Esophagus muscularis mucosa (tissue), 4 donors: ENCODE data around the gene OR5B21. TPM values are rescaled to one million over a fixed set of nuclear protein-coding genes. Genes with fewer than 3 reads are reported as not detected.

Experiments
- DNase-seq: peaks from one replicate; pipeline ENCODE4 v3.0.0-alpha.2; 2017; ENCODE audit errors: extremely low spot score
- H3K27ac ChIP-seq, 4 donors: fragments of 200-600 bp; sonication (generic); replicated peaks in 1 of 4; 1 replicate in 3 of 4; 2 replicates in 1 of 4; pipeline ENCODE4 v1.5.1; 2016 to 2019; ENCODE audit warnings: mild to moderate bottlenecking in 1 of 4
- H3K27me3 ChIP-seq, 4 donors: fragments of 200-600 bp; sonication (generic); one replicate each; pipeline versions ENCODE4 v1.5.1 to v1.6.0; 2016 to 2019
- H3K36me3 ChIP-seq, 4 donors: fragments of 200-600 bp; sonication (generic); one replicate each; pipeline ENCODE4 v1.5.1; 2016 to 2019
- H3K4me1 ChIP-seq, 4 donors: fragments of 200-600 bp; sonication (generic); one replicate each; pipeline ENCODE4 v1.5.1; 2016 to 2019
- H3K4me3 ChIP-seq, 4 donors: fragments of 200-600 bp; sonication (generic); 1 replicate in 2 of 4; 2 replicates in 2 of 4; pipeline ENCODE4 v1.5.1; 2016 to 2019; ENCODE audit warnings: mild to moderate bottlenecking in 4 of 4, moderate library complexity in 1 of 4
- H3K9me3 ChIP-seq, 4 donors: fragments of 200-600 bp; sonication (generic); 1 replicate in 3 of 4; 2 replicates in 1 of 4; pipeline ENCODE4 v1.5.1; 2016 to 2019
- CTCF ChIP-seq, 3 experiments: fragments of 200-600 bp in 2 of 3; fragments of 450-650 bp in 1 of 3; sonication (generic) in 2 of 3; IDR thresholded peaks; one replicate each; pipeline ENCODE4 v1.5.1; 2017 to 2019; ENCODE audit warnings: antibody characterized with exemption in 3 of 3, mild to moderate bottlenecking in 2 of 3, moderate library complexity in 1 of 3
- EP300 ChIP-seq: sonication (generic); formaldehyde crosslinking; IDR thresholded peaks from one replicate; pipeline ENCODE4 v1.6.1; 2017; ENCODE audit warnings: antibody characterized with exemption
- POLR2A ChIP-seq: fragments of 450-650 bp; IDR thresholded peaks from one replicate; pipeline ENCODE4 v1.6.1; 2017; ENCODE audit warnings: antibody characterized with exemption, moderate library complexity, mild to moderate bottlenecking, low read depth
- POLR2AphosphoS5 ChIP-seq, 2 donors: sonication (generic); formaldehyde crosslinking; IDR thresholded peaks; one replicate each; pipeline ENCODE4 v1.6.1; 2017; ENCODE audit warnings: antibody characterized with exemption in 2 of 2
- WGBS: methylation state at CpG from one replicate; pipeline ENCODE4 v1.1.5; 2018; 5-methylcytosine and 5-hydroxymethylcytosine counted together
- intact Hi-C: fragments of 100-400 bp; cut with DNase I; formaldehyde crosslinking; loops from one replicate; pipeline ENCODE4 v1.15.1; 2023
- total RNA-seq, 4 donors: library from RNA; depleted of rRNA; stranded (reverse); fragments of >200 nt; gene quantifications; one replicate each; pipeline versions ENCODE4 v1.1.0 to v1.2.1, GENCODE V29; 2016

OR5B21 gene
- total RNA-seq, 4 donors from 2014 or later, result not detected

GRCh38 chr11:58513747-58514367 is 6.0 kb upstream of the OR5B21 start:
- peaks cover 0 to 15% (median 0%) of the 10 kb centered on the region in 4 donors for H3K27me3 ChIP-seq
- H3K9me3 ChIP-seq, result no peaks in the 10 kb centered on the region
- no peaks in the 10 kb centered on the region for H3K36me3 ChIP-seq
- H3K4me1 ChIP-seq, result peaks cover 0 to 7% (median 3%) of the 10 kb centered on the region in 4 donors
- TF ChIP-seq CTCF (IDR thresholded peaks at IDR 0.05) (peak; percentile 47 to 63 (median 53)), POLR2A (no peak), EP300 (no peak), POLR2AphosphoS5 (IDR thresholded peaks at IDR 0.05) (no peak)
- intact Hi-C loops, result loop anchor here (5.0 kb wide), 1 partner anchor 1057 kb away; no protein-coding TSS in a partner anchor
- H3K27ac ChIP-seq, result no peak overlapping the region
- DNase-seq, result no peak
- H3K4me3 ChIP-seq, result no peak overlapping the region
- 31% methylated on average over 5 of the region's 5 CpGs for WGBS

DNA sequence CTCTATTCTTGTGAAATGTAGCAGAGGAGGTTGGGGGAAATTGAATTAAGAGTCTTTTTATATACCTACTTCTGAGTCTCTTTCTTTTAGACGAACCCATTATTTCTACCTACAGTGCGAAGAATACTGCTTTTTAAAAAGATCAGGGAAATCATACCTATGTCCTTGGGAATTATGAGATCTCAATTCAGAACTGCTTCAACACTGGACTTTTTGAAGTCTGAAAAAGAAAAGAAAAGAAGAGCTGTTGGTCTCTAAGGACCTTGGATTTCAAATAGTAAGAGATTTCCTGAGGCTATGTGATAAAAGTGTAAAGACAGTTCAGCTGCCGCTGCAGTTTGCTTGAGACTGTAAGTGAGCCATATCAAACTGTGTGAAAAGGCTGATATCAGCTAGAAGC is 3.7 kb upstream of the OR5B21 start:
- no peak for DNase-seq
- no peaks in the 10 kb centered on the region for H3K36me3 ChIP-seq
- H3K4me1 ChIP-seq, result peaks cover 0 to 7% (median 3%) of the 10 kb centered on the region in 4 donors
- TF ChIP-seq CTCF (IDR thresholded peaks at IDR 0.05), result no peak
- no peak for TF ChIP-seq EP300
- TF ChIP-seq POLR2A, result no peak
- no peak for TF ChIP-seq POLR2AphosphoS5 (IDR thresholded peaks at IDR 0.05)
- no peak overlapping the region for H3K4me3 ChIP-seq
- no peaks in the 10 kb centered on the region for H3K9me3 ChIP-seq
- 89% methylated on average over 3 of the region's 3 CpGs for WGBS
- H3K27me3 ChIP-seq, result peaks cover 0 to 11% (median 0%) of the 10 kb centered on the region in 4 donors
- intact Hi-C loops, result loop anchor here (5.0 kb wide), 1 partner anchor 1054 kb away; no protein-coding TSS in a partner anchor
- no peak overlapping the region for H3K27ac ChIP-seq

- H3K4me3 ChIP-seq, result no peak overlapping the region
- intact Hi-C loops, result loop anchor here (5.0 kb wide), 1 partner anchor 1052 kb away; no protein-coding TSS in a partner anchor
- 81% methylated on average over 1 of the region's 1 CpG for WGBS
- peaks cover 0 to 7% (median 3%) of the 10 kb centered on the region in 4 donors for H3K4me1 ChIP-seq
- H3K9me3 ChIP-seq, result no peaks in the 10 kb centered on the region
- H3K36me3 ChIP-seq, result no peaks in the 10 kb centered on the region
- DNase-seq, result no peak
- H3K27me3 ChIP-seq, result no peaks in the 10 kb centered on the region
- no peak for TF ChIP-seq POLR2AphosphoS5 (IDR thresholded peaks at IDR 0.05)
- no peak for TF ChIP-seq EP300
- TF ChIP-seq POLR2A, result no peak
- TF ChIP-seq CTCF (IDR thresholded peaks at IDR 0.05), result no peak
- no peak overlapping the region for H3K27ac ChIP-seq
These were observed 1.8 kb upstream of the OR5B21 start for GRCh38 chr11:58509748-58510147.

DNA sequence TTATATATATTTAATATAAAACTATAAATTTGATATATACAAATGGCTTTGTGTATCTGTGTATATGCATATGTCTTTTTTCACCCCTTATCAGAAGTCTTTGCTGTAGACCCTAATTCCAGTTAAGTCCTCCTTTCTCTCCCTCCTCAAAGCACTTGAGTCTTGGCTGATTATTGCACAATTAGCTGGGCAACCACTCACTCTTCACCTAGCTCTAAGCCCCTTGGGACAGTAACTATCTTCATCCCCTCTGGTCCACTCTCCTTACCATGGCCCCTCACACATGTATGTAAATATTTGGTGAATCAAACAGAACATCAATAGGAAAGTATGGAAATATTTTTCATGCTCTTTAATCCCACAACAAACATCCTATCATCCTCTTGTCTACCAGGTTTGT is 909 bp upstream of the OR5B21 start:
- DNase-seq, result no peak
- Histone ChIP-seq H3K27ac (no peak overlapping the region), H3K9me3 (no peaks in the 10 kb centered on the region), H3K36me3 (no peaks in the 10 kb centered on the region), H3K27me3 (no peaks in the 10 kb centered on the region), H3K4me1 (peaks cover 0 to 3% (median 1%) of the 10 kb centered on the region in 4 donors), H3K4me3 (no peak overlapping the region)
- TF ChIP-seq EP300, result no peak
- TF ChIP-seq POLR2A, result no peak
- no peak for TF ChIP-seq POLR2AphosphoS5 (IDR thresholded peaks at IDR 0.05)
- TF ChIP-seq CTCF (IDR thresholded peaks at IDR 0.05), result no peak
- intact Hi-C loops, result no loop called here
